Loucy (cell line): ENCODE results near the gene TUBA3D.

Source experiments
- EZH2phosphoT487 ChIP-seq: fragments of 200-600 bp; IDR thresholded peaks from 2 replicates; pipeline ENCODE4 v1.6.1; 2018; ENCODE audit warnings: antibody characterized with exemption, mild to moderate bottlenecking, moderate library complexity, borderline replicate concordance
- TF ChIP-seq, protein P1 (sequence below): fragments of 200-600 bp; sonication (generic); conservative IDR thresholded peaks from 2 replicates; pipeline ENCODE4 v1.5.1; 2014; ENCODE audit warnings: mild to moderate bottlenecking, antibody characterized with exemption, low read length

DNA sequence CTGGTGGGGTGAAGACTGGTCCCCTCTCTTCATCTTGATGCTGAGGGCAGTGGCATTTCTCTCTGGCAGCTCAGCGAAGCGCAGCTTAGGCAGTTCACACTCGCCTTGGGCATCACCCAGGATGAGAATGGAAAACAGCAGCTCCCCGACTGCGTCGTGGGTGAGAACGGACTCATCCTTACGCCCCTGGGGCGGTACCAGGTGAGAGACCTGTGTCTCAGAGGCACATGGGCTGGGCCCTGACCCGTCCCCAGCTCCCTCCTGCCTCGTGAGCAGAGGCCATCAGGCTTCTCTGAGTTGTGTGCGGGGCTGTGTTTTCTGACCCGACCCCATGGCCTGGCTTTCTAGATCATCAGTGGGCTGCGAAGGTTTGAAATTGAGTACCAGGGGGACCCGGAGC is 43.5 kb downstream of the TUBA3D start:
- TF ChIP-seq, protein P1, sequence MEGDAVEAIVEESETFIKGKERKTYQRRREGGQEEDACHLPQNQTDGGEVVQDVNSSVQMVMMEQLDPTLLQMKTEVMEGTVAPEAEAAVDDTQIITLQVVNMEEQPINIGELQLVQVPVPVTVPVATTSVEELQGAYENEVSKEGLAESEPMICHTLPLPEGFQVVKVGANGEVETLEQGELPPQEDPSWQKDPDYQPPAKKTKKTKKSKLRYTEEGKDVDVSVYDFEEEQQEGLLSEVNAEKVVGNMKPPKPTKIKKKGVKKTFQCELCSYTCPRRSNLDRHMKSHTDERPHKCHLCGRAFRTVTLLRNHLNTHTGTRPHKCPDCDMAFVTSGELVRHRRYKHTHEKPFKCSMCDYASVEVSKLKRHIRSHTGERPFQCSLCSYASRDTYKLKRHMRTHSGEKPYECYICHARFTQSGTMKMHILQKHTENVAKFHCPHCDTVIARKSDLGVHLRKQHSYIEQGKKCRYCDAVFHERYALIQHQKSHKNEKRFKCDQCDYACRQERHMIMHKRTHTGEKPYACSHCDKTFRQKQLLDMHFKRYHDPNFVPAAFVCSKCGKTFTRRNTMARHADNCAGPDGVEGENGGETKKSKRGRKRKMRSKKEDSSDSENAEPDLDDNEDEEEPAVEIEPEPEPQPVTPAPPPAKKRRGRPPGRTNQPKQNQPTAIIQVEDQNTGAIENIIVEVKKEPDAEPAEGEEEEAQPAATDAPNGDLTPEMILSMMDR: no peak
- no peak for TF ChIP-seq EZH2phosphoT487
